Measurements from ENCODE around the gene SRCIN1. TPM values are rescaled to one million over a fixed set of nuclear protein-coding genes. Genes with fewer than 3 reads are reported as not detected.

SRCIN1 gene
- total RNA-seq, 2 donors from 2014 or later: 2.8 to 5.9 TPM

DNA sequence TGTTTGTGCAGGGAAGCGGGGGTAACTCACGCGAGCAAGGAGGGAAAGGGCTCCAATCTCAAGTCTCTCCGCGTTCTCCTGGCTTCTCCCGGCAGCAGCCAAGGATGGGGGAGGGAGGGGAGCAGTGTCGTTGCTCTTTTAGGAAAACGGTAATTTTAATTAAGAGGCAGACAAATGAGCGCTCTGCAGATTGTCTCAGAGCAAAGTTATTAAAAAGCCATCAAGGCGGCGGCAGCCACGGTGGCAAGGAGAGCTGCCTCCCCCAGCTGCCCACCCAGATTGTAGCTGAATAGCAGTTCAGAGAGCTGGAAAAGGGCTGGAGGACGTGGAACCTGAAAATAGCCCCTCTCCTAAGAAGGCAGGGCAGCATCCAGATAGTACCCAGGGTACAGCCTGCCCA is 11.6 kb downstream of the SRCIN1 start:
- Mint-ChIP-seq H3K36me3 (ENCODE audit: low read depth) (no peaks in the 10 kb centered on the region), H3K4me1 (peaks cover 22% of the 10 kb centered on the region), H3K9me3 (no peaks in the 10 kb centered on the region), H3K4me3 (no peak overlapping the region), H3K27me3 (ENCODE audit: insufficient read depth) (peaks cover 23% of the 10 kb centered on the region), H3K27ac (no peak overlapping the region)
- no peak overlapping the region for H3K27ac ChIP-seq (ENCODE audit: low read depth, low read length)
- H3K36me3 ChIP-seq (ENCODE audit: control insufficient read depth, insufficient read depth, low read length): no peaks in the 10 kb centered on the region
- no peaks in the 10 kb centered on the region for H3K27me3 ChIP-seq (ENCODE audit: control insufficient read depth, insufficient read depth, low read length, poor library complexity, severe bottlenecking)
- TF ChIP-seq, protein P1, sequence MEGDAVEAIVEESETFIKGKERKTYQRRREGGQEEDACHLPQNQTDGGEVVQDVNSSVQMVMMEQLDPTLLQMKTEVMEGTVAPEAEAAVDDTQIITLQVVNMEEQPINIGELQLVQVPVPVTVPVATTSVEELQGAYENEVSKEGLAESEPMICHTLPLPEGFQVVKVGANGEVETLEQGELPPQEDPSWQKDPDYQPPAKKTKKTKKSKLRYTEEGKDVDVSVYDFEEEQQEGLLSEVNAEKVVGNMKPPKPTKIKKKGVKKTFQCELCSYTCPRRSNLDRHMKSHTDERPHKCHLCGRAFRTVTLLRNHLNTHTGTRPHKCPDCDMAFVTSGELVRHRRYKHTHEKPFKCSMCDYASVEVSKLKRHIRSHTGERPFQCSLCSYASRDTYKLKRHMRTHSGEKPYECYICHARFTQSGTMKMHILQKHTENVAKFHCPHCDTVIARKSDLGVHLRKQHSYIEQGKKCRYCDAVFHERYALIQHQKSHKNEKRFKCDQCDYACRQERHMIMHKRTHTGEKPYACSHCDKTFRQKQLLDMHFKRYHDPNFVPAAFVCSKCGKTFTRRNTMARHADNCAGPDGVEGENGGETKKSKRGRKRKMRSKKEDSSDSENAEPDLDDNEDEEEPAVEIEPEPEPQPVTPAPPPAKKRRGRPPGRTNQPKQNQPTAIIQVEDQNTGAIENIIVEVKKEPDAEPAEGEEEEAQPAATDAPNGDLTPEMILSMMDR (conservative IDR thresholded peaks at IDR 0.05): no peak
- no peak overlapping the region for H3K9ac ChIP-seq (ENCODE audit: extremely low read depth, low read length, poor library complexity, severe bottlenecking)
- WGBS, 2 experiments (ENCODE audit: insufficient coverage in 1 of 2, insufficient read length in 1 of 2): 82 to 86% methylated on average over 9 to 13 of the region's 13 CpGs
- DNase-seq: no peak
- H3K4me1 ChIP-seq (ENCODE audit: control insufficient read depth, insufficient read depth, low read length): peaks cover 8% of the 10 kb centered on the region
- H3K9me3 ChIP-seq (ENCODE audit: control insufficient read depth, low read length): no peaks in the 10 kb centered on the region
- no peak overlapping the region for H3K4me3 ChIP-seq (ENCODE audit: low read length)

DNA sequence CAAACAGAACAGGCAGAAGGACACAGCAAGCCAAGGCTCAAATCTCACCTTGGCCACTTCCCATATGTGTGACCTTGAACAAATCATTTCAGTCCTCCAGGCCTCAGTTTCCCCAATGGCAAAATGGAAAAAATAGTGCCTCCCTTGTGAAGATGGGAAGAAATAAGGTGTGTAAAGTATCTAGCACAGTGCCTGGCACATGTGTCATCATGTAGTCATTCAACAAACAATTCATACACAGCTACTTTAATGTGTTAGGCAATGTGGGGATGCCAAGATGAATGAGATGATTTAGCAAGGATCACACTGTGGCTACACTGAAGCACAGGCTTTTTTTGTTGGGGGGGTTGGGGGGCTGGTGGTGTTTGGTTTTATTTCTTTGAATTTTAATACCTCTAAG is 13.3 kb downstream of the SRCIN1 start:
- no peaks in the 10 kb centered on the region for H3K36me3 Mint-ChIP-seq (ENCODE audit: low read depth)
- Histone ChIP-seq H3K27ac (ENCODE audit: low read depth, low read length) (no peak overlapping the region), H3K4me3 (ENCODE audit: low read length) (no peak overlapping the region), H3K9ac (ENCODE audit: extremely low read depth, low read length, poor library complexity, severe bottlenecking) (no peak overlapping the region), H3K4me1 (ENCODE audit: control insufficient read depth, insufficient read depth, low read length) (no peaks in the 10 kb centered on the region), H3K27me3 (ENCODE audit: control insufficient read depth, insufficient read depth, low read length, poor library complexity, severe bottlenecking) (no peaks in the 10 kb centered on the region), H3K9me3 (ENCODE audit: control insufficient read depth, low read length) (no peaks in the 10 kb centered on the region), H3K36me3 (ENCODE audit: control insufficient read depth, insufficient read depth, low read length) (no peaks in the 10 kb centered on the region)
- no peaks in the 10 kb centered on the region for H3K9me3 Mint-ChIP-seq
- H3K4me1 Mint-ChIP-seq: peaks cover 9% of the 10 kb centered on the region
- no peak for DNase-seq
- H3K27me3 Mint-ChIP-seq (ENCODE audit: insufficient read depth): peaks cover 23% of the 10 kb centered on the region
- TF ChIP-seq, protein P1 (conservative IDR thresholded peaks at IDR 0.05): no peak
- H3K27ac Mint-ChIP-seq: no peak overlapping the region
- no peak overlapping the region for H3K4me3 Mint-ChIP-seq

GRCh38 chr17:38591759-38592241 is 14.0 kb downstream of the SRCIN1 start:
- H3K4me3 Mint-ChIP-seq: no peak overlapping the region
- TF ChIP-seq, protein P1 (conservative IDR thresholded peaks at IDR 0.05): no peak
- H3K36me3 ChIP-seq (ENCODE audit: control insufficient read depth, insufficient read depth, low read length): no peaks in the 10 kb centered on the region
- H3K9ac ChIP-seq (ENCODE audit: extremely low read depth, low read length, poor library complexity, severe bottlenecking): no peak overlapping the region
- 90 to 100% methylated on average over 3 to 5 of the region's 5 CpGs for WGBS, 2 experiments (ENCODE audit: insufficient coverage in 1 of 2, insufficient read length in 1 of 2)
- H3K9me3 ChIP-seq (ENCODE audit: control insufficient read depth, low read length): no peaks in the 10 kb centered on the region
- H3K27ac Mint-ChIP-seq: no peak overlapping the region
- peaks cover 18% of the 10 kb centered on the region for H3K27me3 Mint-ChIP-seq (ENCODE audit: insufficient read depth)
- H3K4me3 ChIP-seq (ENCODE audit: low read length): no peak overlapping the region
- no peak for DNase-seq
- H3K4me1 Mint-ChIP-seq: peaks cover 5% of the 10 kb centered on the region
- H3K27ac ChIP-seq (ENCODE audit: low read depth, low read length): peak overlapping the region; percentile 19
- H3K27me3 ChIP-seq (ENCODE audit: control insufficient read depth, insufficient read depth, low read length, poor library complexity, severe bottlenecking): no peaks in the 10 kb centered on the region
- H3K4me1 ChIP-seq (ENCODE audit: control insufficient read depth, insufficient read depth, low read length): no peaks in the 10 kb centered on the region
- H3K9me3 Mint-ChIP-seq: no peaks in the 10 kb centered on the region
- H3K36me3 Mint-ChIP-seq (ENCODE audit: low read depth): no peaks in the 10 kb centered on the region
